LNCaP clone FGC (cell line): ENCODE measurements around the gene CFP.

Experiments used
- DNase-seq: peaks from one replicate; pipeline ENCODE4 v3.0.0-alpha.2; 2011; ENCODE audit warnings: low read depth
- H3K4me3 ChIP-seq: 2 replicates; pipeline ENCODE4 v1.5.1; 2011; ENCODE audit warnings: mild to moderate bottlenecking, low read depth, low read length, control low read depth
- CTCF ChIP-seq: IDR thresholded peaks from 2 replicates; pipeline ENCODE4 v1.5.1; 2012; ENCODE audit warnings: mild to moderate bottlenecking; ENCODE audit not compliant: control insufficient read depth, insufficient read depth; ENCODE audit errors: extremely low read depth

The CFP gene

GRCh38 chrX:47637546-47638195, 7.9 kb upstream of the CFP start:
- no peak for TF ChIP-seq CTCF
- no peak for DNase-seq
- no peak overlapping the region for H3K4me3 ChIP-seq

- no peak for TF ChIP-seq CTCF
- DNase-seq: no peak
- H3K4me3 ChIP-seq: no peak overlapping the region
Measured at GRCh38 chrX:47634871-47635575, 5.3 kb upstream of the CFP start.

- DNase-seq: no peak
- no peak overlapping the region for H3K4me3 ChIP-seq
- TF ChIP-seq CTCF: no peak
Measured at GRCh38 chrX:47633689-47634590, 4.2 kb upstream of the CFP start.

- H3K4me3 ChIP-seq: no peak overlapping the region
- TF ChIP-seq CTCF: no peak
- no peak for DNase-seq
Measured at GRCh38 chrX:47632666-47633065, 2.9 kb upstream of the CFP start.

- DNase-seq: no peak
- no peak overlapping the region for H3K4me3 ChIP-seq
- no peak for TF ChIP-seq CTCF
Measured at GRCh38 chrX:47631676-47632075, 1.9 kb upstream of the CFP start.

- DNase-seq: no peak
- 0 out of 2 replicates have a peak, but pooled peaks have one; percentile 10 for TF ChIP-seq CTCF
- no peak overlapping the region for H3K4me3 ChIP-seq
Measured at GRCh38 chrX:47628982-47629381, 748 bp downstream of the CFP start.
